Kidney (tissue), 14 donors: Measurements from ENCODE around the gene NEK7. TPM values are rescaled to one million over a fixed set of nuclear protein-coding genes. Genes with fewer than 3 reads are reported as not detected.
A peak's percentile ranks its signal among the peaks of the same experiment; 100 is the strongest.

Source experiments
- DNase-seq, 5 donors: peaks; one replicate each; pipeline ENCODE4 v3.0.0-alpha.2; 2013 to 2020
- FAIRE-seq: peaks from 2 replicates; lab custom pipeline; 2012; peaks lifted over from hg19 to GRCh38; lab: Jason Lieb, UNC
- H3K27ac ChIP-seq, 2 donors: one replicate each; pipeline ENCODE4 v1.7.0; 2013; ENCODE audit warnings: low read depth in 2 of 2, low read length in 2 of 2, inconsistent platforms in 1 of 2
- H3K27me3 ChIP-seq: one replicate; pipeline ENCODE4 v1.7.1; 2013; ENCODE audit warnings: low read length, inconsistent platforms; ENCODE audit not compliant: control insufficient read depth, insufficient read depth
- H3K36me3 ChIP-seq, 3 donors: one replicate each; pipeline versions ENCODE4 v1.7.0 to v1.7.1; 2013; ENCODE audit warnings: low read length in 3 of 3, control low read depth in 1 of 3, inconsistent platforms in 1 of 3; ENCODE audit not compliant: insufficient read depth in 3 of 3, control insufficient read depth in 2 of 3
- H3K4me1 ChIP-seq, 3 donors: one replicate each; pipeline versions ENCODE4 v1.7.0 to v1.7.1; 2013; ENCODE audit warnings: low read length in 3 of 3, inconsistent platforms in 1 of 3, low read depth in 1 of 3; ENCODE audit not compliant: control insufficient read depth in 2 of 3, insufficient read depth in 2 of 3
- H3K4me3 ChIP-seq, 3 donors: one replicate each; pipeline versions ENCODE4 v1.7.0 to v1.8.1; 2013; ENCODE audit warnings: low read length in 3 of 3, control low read depth in 1 of 3, inconsistent platforms in 1 of 3
- H3K9ac ChIP-seq, 3 donors: one replicate each; pipeline versions ENCODE4 v1.7.0 to v1.7.1; 2013; ENCODE audit warnings: low read length in 3 of 3, control low read depth in 1 of 3, inconsistent platforms in 1 of 3
- H3K9me3 ChIP-seq, 3 donors: one replicate each; pipeline versions ENCODE4 v1.7.0 to v1.7.1; 2013; ENCODE audit warnings: low read length in 3 of 3, control low read depth in 1 of 3, inconsistent platforms in 1 of 3; ENCODE audit not compliant: control insufficient read depth in 2 of 3, insufficient read depth in 1 of 3
- intact Hi-C: fragments of 100-400 bp; cut with DNase I; formaldehyde crosslinking; loops from one replicate; pipeline ENCODE4 v1.11.1; 2022
- polyA plus RNA-seq: library from polyadenylated mRNA; stranded (reverse); fragments of 350-450 nt; fragmentation: Illumina TruSeq; extraction: RNeasy Lipid Tissue Mini Kit (QIAGEN cat#74804); gene quantifications from one replicate; pipeline ENCODE4 v1.2.3, GENCODE V29; 2014; ENCODE audit warnings: low read depth, low replicate concordance; ENCODE audit not compliant: insufficient read depth
- total RNA-seq: library from RNA; stranded (reverse); fragmentation: NEBNext Ultra II Directional; extraction: Animal tissue kit (Norgen Biotek cat#: 25700); gene quantifications from one replicate; pipeline ENCODE4 v1.2.1, GENCODE V29; 2021
- TF ChIP-seq, protein P1 (sequence below): IDR thresholded peaks from 3 replicates; pipeline ENCODE4 v1.5.1; 2012; ENCODE audit warnings: mild to moderate bottlenecking, moderate library complexity, borderline replicate concordance; ENCODE audit not compliant: insufficient read depth; ENCODE audit errors: extremely low read depth
- donor health status: control.
- donor health status: control.
- donor health status: control.
- donor health status: control.
- donor health status: control.
- donor health status: DM: yes; HTN: yes; CAD: no.
- donor health status: Normal renal cell carcinoma (clear cell type).

NEK7 gene
- total and polyA plus RNA-seq, 2 donors from 2014 or later, result 17.3 to 65.5 TPM

DNA sequence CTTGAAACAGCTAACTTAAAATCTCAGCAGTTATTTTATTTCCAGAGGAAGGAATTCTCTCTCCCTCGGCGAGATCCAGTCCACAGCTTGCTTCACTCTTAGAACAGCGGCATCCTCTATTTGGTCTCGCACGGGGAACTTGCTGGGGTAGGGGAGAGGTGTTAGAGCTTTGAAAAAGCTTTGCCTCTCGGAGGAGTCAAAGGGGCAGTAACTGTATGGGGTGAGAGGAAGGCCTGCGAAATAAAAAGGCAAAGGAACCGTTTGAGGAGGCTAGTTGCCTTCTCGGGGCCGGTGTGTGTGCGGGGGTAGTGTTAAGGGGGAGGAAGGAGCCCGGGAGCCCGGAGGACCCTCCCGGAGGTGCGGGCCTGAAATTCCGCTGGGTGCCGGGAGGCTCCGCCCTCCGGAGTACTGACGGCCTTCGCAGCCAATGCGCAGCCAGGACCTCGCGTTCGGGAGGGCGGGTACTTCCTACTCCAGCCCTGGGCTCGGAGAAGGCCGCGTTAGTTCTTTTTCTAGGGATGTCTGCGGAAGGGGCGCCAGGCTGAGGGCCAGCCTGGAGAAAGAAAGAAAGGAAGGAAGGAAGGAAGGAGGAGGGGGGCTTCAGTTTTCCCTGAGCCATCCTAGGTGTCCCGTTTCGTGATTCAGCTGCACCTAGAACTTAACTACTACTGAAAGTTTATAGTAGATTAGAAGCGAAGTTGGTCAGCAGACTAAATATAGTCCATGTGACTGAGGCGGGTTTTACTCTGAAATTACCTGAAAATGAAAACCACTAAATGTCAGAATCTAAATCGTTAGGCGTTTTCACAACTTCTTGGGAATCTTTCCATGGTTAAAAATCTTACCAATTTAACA, 2.2 kb downstream of the NEK7 start:
- intact Hi-C loops, result no loop called here
- Histone ChIP-seq H3K9me3 (no peaks in the 10 kb centered on the region), H3K4me3 (peak overlapping the region; percentile 78 to 95 (median 84)), H3K27ac (peak overlapping the region; percentile 71 to 99), H3K27me3 (no peaks in the 10 kb centered on the region), H3K4me1 (peaks cover 8 to 22% (median 15%) of the 10 kb centered on the region in 3 donors), H3K9ac (peak overlapping the region; percentile 65 to 83 (median 67)), H3K36me3 (no peaks in the 10 kb centered on the region)
- TF ChIP-seq, protein P1, sequence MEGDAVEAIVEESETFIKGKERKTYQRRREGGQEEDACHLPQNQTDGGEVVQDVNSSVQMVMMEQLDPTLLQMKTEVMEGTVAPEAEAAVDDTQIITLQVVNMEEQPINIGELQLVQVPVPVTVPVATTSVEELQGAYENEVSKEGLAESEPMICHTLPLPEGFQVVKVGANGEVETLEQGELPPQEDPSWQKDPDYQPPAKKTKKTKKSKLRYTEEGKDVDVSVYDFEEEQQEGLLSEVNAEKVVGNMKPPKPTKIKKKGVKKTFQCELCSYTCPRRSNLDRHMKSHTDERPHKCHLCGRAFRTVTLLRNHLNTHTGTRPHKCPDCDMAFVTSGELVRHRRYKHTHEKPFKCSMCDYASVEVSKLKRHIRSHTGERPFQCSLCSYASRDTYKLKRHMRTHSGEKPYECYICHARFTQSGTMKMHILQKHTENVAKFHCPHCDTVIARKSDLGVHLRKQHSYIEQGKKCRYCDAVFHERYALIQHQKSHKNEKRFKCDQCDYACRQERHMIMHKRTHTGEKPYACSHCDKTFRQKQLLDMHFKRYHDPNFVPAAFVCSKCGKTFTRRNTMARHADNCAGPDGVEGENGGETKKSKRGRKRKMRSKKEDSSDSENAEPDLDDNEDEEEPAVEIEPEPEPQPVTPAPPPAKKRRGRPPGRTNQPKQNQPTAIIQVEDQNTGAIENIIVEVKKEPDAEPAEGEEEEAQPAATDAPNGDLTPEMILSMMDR, result peak; percentile 4
- DNase-seq (peak; percentile 94 to 97 (median 96)), FAIRE-seq (no peak)

DNA sequence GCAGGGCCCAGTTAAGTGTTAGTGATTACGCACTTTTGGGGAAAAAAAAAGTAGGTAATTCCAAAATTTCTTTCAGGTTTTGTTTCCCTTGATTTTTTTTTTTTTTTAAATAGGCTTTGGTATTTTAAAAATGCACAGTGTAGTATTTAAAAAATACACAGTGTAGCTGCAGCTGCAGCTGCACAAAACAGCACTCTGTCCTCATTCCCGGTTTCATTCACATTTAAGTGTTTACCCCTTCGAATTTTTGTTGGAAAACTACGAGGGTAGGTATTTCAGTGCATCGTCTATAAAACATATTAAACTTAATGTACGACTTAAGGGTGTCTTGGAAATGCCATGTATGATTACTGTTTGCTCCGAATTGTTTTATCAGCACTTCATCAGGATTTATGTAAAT, 3.4 kb downstream of the NEK7 start:
- Histone ChIP-seq H3K27me3 (no peaks in the 10 kb centered on the region), H3K4me1 (peaks cover 8 to 22% (median 15%) of the 10 kb centered on the region in 3 donors), H3K9me3 (no peaks in the 10 kb centered on the region), H3K36me3 (no peaks in the 10 kb centered on the region), H3K9ac (no peak overlapping the region), H3K4me3 (no peak overlapping the region), H3K27ac (no peak overlapping the region)
- TF ChIP-seq, protein P1, result no peak
- intact Hi-C loops, result loop anchor here (10.0 kb wide), 1 partner anchor 95 kb away; no protein-coding TSS in a partner anchor
- no peak for FAIRE-seq
- peak in 1 of 5 donors; percentile 14 for DNase-seq

DNA sequence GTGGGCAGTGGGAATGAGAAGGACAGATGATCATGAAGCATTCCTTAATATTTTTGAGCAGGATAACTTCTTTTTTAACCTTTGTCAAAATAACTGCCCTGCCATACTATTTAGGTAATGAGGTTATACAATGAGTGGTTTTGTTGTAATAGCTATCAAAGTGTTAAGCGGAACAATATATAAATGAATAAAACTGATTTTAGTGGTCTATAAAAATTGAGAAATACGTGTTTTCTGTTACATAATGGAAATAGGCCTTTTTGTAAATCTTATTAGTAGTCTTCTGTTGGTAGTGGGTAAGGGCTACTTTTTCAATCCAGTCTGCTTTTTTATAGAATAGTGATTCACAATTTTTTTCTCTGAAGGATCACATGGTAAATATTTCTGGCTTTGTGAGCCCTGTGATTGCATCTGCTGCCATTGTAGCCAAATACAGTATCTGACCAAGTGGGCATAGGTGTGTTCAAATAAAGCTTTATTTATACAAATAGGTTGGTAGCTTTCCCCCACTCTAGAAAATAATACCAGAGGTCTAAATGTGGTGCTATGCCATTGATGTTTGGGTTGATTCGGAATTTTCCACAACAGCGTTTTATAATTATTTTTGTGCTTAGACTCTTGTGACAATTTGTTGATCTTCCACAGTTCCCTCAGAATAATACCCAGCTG, 4.3 kb downstream of the NEK7 start:
- no peaks in the 10 kb centered on the region for H3K27me3 ChIP-seq
- H3K9me3 ChIP-seq, result no peaks in the 10 kb centered on the region
- no peak overlapping the region for H3K4me3 ChIP-seq
- intact Hi-C loops, result loop anchor here (10.0 kb wide), 1 partner anchor 94 kb away; no protein-coding TSS in a partner anchor
- H3K4me1 ChIP-seq, result peaks cover 8 to 27% (median 17%) of the 10 kb centered on the region in 3 donors
- no peaks in the 10 kb centered on the region for H3K36me3 ChIP-seq
- no peak overlapping the region for H3K27ac ChIP-seq
- no peak for DNase-seq
- TF ChIP-seq, protein P1, result no peak
- H3K9ac ChIP-seq, result no peak overlapping the region
- FAIRE-seq, result no peak
